ENCODE measurements around the gene OR5A2.
"Not testable (repeated sequence)": the region's sequence is repeated elsewhere in the genome, so short reads cannot be mapped to it uniquely, and the experiment has no call there.

Gene OR5A2, protein sequence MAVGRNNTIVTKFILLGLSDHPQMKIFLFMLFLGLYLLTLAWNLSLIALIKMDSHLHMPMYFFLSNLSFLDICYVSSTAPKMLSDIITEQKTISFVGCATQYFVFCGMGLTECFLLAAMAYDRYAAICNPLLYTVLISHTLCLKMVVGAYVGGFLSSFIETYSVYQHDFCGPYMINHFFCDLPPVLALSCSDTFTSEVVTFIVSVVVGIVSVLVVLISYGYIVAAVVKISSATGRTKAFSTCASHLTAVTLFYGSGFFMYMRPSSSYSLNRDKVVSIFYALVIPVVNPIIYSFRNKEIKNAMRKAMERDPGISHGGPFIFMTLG

DNA sequence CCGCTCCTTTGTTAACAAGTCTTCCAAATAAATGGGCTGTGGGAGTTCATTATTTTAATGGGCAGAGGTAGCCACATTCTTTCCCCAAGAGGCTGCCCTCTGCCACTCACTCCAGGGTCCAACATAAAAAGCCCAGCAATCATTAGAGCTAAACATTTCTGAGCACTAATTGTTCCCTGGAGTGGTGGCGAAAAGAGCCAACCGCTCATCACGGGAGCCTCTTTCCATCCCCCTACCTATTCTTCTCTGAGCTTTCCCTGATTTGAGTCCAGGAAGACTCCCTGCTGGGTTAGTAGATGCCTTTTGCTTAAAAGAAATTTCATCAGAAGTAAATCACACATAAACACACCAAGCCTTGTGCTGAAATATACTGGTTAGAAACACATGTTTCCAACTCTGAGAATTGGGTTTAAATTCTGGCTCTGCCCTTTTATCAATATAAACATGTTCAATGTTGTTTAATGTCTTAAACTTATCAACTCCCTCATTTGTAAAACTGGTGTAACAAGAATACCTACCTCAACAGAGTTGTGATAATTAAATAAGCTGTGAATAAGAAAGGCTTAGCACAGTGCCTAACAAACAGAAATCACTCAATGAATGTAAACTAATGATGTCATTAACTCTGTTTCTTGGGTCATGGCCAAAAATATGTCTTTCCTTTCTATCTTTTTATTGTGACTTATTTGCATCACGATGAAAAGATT is at the start of gene OR5A2:
TSS of gene OR5A2 (minus strand) at position 53 of the 707 bp plus-strand sequence. CDS start 3,460 bp downstream, outside the sequence.
- no peak for DNase-seq (ENCODE audit: low read depth)

DNA sequence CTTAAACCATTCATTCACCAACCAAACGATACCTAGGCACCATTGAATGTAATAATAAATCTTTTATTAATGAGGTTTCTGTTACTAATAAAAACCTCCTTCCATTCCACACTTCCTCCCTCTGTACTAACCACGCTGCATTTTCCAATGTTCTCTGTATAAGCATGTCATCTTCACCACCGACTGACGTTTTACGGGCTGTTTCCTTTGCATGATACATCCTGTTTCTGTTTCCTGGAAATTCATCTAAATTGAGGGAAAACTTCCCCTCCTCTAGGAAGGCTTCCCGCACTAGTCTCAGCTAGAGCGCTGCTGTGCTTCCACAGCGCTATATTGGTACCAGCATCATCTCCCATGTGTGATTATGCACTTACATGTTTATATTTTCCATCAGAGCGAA is 49.0 kb upstream of the OR5A2 start:
- DNase-seq (ENCODE audit: low read depth) = no peak

DNA sequence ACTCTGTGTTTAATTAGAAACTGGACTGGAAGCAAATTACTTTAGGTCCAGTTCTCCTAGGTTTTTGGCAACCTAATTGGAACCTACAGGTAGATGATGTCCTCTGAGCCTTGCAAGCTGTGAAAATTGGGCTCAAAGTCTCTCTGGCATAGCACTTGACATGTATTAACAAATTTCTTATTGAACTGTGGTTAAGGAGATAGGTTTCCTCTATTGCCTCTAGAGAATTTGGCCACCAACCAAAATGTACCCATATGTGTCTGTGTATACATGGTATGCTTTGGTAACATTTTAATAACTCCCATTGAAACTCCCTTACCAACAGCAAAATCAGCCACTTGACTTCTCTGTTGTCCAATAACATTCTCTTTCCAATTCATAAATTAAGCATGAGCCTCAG is 46.8 kb upstream of the OR5A2 start, which contains the start of gene OR4D10:
TSS of gene OR4D10 (plus strand) at position 301 of the 400 bp plus-strand sequence. CDS start 4,115 bp downstream, outside the sequence.
- DNase-seq (ENCODE audit: low read depth) = no peak

DNA sequence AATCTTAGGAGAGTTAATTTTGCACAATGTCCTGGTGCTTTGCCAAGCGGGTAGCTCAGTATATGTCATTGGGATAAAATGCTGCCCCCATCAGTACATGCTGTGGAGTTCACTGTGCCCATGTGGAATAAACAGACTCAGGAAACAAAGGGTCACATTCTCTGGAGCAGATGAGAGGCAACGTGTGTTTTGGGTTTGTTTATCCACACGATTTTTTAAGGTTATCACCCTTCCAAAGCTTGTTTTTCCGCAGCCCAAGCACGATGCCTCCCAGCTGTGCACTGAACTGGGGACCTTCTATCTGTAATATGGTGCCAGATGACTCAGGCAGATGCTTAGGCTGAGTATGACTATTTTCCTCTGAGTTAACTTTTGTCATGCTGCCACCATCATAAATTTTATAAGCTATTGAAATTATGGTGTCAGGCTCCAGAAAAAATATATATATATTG is 37.0 kb upstream of the OR5A2 start:
- no peak for DNase-seq (ENCODE audit: low read depth)

DNA sequence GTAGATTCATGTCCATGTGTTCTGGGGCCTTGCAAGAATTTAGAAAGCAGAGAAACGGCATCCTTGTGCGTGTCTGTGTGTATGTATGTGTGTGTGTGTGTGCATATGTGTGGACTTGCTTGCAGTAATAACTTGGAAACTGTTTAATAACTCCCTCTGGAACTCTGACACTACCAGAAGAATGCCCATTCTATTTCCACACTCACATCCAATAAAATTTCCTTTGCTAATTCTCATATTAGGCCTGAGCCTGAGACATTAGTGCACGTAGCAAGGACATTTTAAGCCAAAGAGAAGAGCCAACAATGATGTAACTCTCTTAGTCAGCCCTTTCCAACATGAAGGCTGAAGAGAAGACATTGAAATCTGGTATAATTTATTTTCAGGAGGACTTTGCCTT is 33.7 kb upstream of the OR5A2 start:
- no peak for DNase-seq (ENCODE audit: low read depth)

DNA sequence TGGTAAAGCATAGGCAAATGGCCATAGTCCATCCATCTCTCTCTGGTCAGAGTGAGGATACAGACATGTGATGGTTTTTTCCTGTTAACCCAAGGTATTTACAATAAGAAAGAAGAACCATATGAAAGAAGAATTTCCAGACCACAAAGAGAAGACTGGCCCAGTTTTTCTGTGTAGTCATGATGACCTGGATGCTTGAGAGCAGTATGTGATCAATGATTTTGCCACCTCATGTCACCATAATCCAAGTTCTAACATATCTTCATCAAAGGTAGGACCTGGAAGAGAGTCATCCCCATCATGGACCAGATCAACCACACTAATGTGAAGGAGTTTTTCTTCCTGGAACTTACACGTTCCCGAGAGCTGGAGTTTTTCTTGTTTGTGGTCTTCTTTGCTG is 30.4 kb upstream of the OR5A2 start, which contains the start of gene OR4D6:
TSS of gene OR4D6 (plus strand) at position 301 of the 400 bp plus-strand sequence. CDS start at position 301, 0 bp downstream.
- no peak for DNase-seq (ENCODE audit: low read depth)

DNA sequence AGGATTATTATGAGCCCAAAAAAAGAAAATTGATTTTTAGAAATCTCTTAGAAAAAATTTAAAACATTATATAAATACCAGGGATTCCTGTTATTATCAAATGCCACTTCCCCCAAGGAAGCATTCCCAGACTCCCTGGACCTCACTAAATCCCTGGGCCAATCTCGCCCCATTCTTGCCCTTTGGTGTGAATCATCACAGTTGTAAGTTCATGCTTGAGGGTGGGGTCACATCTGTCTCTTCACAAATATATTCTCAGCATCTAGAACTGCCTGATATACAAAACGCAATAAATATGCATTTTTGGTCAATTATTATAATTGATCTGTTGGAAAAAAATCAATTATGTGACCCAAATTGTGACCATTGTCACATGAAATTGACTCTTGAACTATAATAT is 22.3 kb upstream of the OR5A2 start:
- DNase-seq (ENCODE audit: low read depth) = no peak

DNA sequence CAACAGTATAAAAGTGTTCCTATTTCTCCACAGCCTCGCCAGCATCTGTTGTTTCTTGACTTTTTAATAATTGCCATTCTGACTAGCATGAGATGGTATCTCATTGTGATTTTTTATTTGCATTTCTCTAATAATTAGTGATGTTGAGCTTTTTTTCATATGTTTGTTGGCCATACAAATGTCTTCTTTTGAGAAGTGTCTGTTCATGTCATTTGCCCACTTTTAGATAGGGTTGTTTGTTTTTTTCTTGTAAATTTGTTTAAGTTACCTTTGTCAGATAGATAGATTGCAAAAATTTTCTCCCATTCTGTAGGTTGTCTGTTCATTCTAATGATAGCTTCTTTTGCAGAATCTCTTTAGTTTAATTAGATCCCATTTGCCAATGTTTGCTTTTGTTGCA is 19.4 kb upstream of the OR5A2 start:
- not testable (repeated sequence) for DNase-seq (ENCODE audit: low read depth)

DNA sequence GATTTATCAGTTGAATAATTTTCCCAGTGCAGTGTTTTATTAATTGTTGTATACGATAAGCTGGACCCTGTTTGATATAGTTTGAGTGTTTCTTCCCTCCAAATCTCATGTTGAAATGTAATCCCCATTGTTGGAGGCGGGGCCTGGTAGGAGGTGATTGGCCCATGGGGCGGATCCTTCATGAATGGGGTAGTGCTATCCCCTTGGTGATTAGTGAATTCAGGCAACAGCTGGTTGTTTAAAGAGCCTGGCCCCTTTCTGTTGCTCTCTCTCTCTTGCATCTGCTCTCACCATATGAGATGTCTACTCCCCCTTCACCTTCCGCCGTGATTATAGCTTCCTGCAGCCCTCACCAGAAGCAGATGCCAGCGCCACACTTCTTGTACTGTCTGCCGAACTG is 11.6 kb upstream of the OR5A2 start:
- no peak for DNase-seq (ENCODE audit: low read depth)

DNA sequence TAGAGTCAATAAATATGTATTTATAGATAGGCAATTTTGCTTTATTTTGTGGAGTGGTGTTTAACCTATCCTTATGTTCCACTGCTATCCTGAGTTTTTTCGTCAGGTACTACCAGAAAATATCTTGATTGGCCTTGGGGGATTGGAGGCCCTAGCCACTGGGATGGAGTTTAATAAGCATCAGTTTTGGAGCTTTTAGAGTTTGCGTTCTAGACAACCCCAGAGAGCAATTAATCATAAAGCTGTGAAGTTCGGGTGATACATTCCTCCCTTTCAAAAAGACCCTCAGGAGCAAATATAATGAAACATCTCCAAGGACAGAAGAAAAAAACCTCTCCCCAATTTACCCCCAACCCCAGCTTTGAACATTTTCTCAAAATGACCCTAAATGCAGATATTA is 10.0 kb upstream of the OR5A2 start, which contains the start of gene OR5A1:
TSS of gene OR5A1 (plus strand) at position 301 of the 400 bp plus-strand sequence. CDS start 6,700 bp downstream, outside the sequence.
- DNase-seq (ENCODE audit: low read depth) = no peak

DNA sequence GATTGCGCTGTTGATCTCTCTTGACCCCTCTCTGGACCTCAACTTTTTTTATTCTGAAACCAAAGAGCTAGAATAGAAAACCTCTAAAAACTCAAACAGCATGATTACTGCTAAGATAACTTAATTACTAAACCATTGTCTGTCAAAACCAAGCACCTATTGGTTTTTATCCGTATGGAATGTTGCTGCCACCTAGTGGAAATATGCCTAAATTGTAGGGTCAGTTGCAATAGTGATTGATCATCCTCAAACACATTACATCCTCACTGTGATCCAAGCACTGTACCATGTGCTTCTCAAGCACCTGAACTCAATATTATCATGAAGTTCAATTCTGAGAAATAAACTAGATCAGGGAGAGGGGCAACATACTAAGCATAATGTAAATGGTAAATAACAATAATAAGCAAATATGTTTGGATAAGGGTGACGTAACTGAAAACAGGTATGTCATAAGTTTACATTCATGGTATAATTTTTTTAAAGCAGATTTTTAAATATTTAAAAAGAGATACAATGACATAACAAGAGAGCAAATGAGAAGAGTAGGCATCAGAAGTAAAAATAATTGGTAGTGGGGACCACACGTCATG is 3.8 kb upstream of the OR5A2 start:
- no peak for DNase-seq (ENCODE audit: low read depth)

DNA sequence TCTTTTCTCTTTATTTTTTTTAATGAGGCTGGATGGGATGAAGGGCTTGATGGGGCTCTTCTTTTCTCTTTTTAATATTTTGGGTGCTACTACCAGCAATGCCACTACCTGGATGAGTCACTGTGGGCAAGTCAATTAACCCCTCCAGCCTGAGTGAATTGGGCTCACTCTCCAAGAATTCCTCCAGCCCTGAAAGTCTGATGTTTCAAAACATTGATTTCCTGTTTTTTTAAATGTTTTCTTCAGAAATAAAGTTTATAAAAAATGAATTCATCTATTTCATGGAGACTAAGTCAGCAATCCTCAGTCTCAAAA is 812 bp upstream of the OR5A2 start:
- no peak for DNase-seq (ENCODE audit: low read depth)

DNA sequence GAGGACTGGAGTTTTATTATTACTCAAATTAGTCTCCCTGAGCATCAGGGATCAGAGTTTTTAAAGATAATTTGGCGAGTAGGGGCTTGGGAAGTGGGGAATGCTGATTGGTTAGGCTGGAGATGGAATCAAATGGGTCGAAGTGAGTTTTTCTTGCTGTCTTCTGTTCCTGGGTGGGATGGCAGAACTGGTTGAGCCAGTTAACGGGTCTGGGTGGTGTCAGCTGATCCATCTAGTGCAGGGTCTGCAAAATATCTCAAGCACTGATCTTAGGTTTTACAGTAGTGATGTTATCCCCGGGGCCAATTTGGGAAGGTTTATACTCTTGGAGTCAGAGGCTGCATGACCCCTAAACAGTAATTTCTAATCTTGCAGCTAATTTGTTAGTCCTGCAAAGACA is 1.1 kb downstream of the OR5A2 start:
- DNase-seq (ENCODE audit: low read depth) = no peak

DNA sequence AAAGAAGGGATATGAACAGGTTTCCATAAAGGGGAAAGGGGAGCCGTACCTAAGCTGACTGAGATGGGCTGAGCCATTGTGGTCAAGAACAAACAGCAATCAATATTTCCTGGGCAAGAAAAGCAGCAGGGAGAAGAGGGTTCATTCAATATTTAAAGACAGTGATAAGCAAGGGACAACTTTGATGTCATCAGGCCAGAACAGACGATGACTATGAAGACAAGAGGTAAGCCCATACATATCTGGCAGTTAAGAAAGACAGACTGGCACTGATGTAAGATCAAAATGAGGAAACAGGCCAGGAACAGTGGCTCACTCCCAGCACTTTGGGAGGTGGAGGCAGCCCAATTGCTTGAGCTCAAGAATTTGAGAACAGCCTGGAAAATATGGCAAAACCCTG is 2.4 kb downstream of the OR5A2 start:
- no peak for DNase-seq (ENCODE audit: low read depth)

DNA sequence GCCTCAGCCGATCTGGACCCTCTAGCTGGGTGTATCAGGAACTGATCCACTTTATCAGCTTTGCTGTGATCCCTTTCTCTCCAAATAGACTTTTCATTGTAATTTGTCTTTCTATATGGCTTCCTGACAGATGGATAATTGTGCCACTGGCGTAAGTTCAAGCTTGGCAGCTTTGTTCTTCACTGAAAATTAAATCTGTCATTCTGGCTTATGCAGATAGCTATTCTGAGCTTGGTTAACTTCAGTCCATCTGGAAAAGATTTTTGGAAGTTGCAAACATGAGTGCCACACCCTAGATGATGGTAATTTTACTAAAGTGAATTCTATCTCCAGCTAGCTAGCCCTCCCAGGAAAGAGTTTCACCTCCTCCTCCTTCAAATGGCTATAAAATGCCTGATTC is 8.1 kb downstream of the OR5A2 start:
- DNase-seq (ENCODE audit: low read depth) = no peak

DNA sequence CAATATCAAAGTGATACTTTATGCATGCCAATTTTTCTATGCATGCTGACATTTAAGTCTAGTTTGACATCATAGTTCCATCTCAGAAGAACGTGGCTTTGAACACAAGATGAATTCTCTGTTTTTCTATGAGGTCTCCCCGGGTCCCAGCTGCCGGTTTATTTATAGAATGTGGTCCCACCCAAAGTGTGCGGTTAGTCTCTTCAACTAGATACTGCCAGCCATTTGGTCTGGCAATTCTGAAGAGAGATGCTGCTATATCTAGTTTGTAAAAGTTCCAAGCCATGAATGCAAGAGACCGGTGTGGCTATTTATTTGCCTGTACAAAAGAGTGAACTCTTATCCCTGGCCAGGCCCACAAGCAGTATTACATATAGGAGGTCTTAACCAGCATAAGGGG is 9.2 kb downstream of the OR5A2 start:
- DNase-seq (ENCODE audit: low read depth) = no peak

DNA sequence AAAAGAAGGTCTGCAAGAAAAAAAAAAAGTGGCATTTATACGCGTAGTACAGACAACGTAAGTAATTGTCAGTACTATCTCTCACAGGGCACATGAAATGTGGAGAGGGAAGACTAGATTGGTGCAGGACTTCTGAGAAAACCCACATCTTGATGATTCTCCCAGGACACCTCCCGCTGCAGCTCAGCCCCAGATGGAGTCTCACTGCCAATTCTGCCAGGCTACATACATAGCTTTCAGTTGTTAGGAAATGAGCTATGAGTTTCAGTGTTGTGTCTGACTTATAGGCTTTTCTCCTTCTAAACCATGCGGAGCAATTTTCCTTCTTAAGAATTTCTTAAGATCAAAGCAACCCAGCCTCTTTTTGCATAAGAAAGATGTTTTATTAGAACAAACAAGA is 9.6 kb downstream of the OR5A2 start:
- no peak for DNase-seq (ENCODE audit: low read depth)

DNA sequence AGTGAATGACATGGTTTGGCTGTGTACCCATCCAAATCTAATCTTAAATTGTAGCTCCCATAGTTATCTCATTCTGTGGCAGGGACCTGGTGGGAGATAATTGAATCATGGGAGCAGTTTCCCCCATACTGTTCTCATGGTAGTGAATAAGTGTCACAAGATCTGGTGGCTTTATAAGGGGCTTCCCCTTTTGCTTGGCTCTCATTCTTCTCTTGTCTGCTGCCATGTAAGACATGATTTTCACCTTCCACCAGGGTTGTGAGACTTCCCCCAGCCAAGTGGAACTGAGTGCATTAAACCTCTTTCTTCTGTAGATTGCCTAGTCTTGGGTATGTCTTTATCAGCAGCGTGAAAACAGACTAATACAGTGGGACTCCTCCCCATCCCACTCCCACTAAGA is 11.1 kb downstream of the OR5A2 start:
- DNase-seq (ENCODE audit: low read depth) = no peak

DNA sequence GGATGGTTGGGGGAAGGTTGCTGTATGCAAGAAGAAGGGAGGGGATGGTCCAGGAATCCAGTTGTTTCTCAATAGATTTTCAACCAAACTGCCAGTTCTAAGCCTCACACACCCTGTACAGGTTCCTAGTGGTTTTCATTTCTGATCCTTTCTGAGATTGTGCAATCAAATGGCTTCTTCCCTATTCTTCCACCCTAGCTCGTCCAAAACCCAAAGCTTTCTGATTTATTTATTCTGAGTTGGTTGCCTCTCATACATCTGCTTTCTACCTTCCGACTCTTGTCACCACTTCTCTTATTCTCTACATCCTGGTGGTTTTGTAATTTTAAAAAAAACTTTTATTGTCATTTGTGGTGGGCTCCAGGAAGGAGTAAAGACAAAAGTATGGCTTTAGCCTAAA is 12.6 kb downstream of the OR5A2 start:
- no peak for DNase-seq (ENCODE audit: low read depth)

DNA sequence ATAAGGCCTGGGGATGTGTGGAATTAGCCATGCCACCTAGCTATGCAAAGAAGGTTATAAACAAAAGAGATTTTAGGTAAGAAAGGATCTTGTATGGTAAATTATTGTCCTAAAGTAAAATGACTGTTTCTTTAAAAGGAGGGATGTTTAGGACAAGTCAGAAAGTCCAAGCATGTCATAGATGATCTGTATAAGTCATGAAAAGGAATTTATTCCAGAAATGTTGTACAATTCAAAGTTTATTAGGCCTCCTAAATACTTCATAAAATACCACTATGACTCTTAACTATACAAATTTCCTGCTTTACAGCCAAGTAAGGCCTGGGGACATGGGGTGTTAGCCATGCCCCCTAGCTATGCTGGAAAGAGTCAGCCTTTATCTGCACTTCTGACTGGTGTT is 22.7 kb downstream of the OR5A2 start:
- no peak for DNase-seq (ENCODE audit: low read depth)

DNA sequence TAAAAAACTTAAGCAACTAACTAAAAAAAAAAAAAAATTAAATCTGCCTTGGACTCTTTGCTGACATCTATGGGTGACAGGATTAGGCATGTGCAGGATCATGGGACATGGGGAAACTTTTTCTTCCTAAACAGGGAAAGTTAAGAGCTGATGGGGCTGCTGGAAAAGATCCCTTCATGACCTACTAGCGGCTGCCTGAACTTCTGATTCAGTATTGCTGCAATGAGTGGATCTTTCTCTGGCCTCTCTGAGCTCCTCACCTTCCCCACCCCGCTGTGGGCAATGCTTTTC is 25.0 kb downstream of the OR5A2 start:
- no peak for DNase-seq (ENCODE audit: low read depth)

DNA sequence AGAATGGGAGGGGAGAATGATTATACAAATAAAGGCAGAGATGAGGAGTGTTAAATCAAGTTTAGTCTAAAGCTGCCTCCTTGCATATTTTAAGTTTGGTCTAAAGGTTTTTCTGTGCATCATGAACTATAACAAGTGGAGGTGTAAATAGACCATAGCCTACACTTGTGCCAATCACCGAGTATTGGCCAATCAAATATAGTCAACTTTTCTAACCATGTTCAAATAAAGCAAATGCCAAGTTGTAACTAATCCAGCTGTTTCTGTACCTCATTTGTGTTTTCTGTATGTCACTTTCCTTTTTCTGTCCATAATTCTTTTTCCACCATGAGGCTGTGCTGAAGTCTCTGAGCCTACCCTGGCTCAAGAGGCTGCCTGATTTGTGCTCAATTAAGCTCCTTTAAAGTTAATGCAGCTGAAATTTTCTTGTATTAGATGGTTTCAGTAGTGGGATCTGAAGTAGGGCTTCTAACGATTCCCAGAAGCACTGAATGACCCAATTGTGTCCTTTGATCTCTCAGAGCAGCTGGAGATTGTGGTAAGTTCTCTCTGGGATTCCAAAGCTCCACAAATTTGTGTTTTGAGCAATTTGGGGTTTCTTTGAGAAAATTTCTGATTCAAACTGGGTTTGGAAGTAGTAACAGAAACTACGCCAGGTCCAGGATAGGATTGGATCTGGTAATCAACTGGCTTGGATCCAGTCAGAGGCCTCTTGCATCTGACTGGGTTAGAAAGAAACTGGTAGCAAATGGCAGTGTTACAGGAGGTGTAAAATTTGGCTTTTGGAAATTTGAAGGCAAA is 25.6 kb downstream of the OR5A2 start:
- no peak for DNase-seq (ENCODE audit: low read depth)

All from activated T-cell treated with anti-CD3 and anti-CD28 coated beads for 48 hours (primary cell).